HepG2 (cell line): Measurements from ENCODE around the gene LCN1. TPM values are rescaled to one million over a fixed set of nuclear protein-coding genes. Genes with fewer than 3 reads are reported as not detected.

Source experiments
- ELF1 ChIP-seq: sonication (generic); formaldehyde crosslinking; IDR thresholded peaks from 2 replicates; pipeline ENCODE4 v1.4.0; 2020; ENCODE audit warnings: missing genetic modification reagents
- HDAC2 ChIP-seq: sonication (generic); formaldehyde crosslinking; IDR thresholded peaks from 2 replicates; pipeline ENCODE4 v1.4.0; 2020; ENCODE audit warnings: missing genetic modification reagents
- JUN ChIP-seq: sonication (generic); formaldehyde crosslinking; IDR thresholded peaks from 2 replicates; pipeline ENCODE4 v1.4.0; 2020; ENCODE audit warnings: mild to moderate bottlenecking, missing genetic modification reagents
- MXI1 ChIP-seq: IDR thresholded peaks from 3 replicates; pipeline ENCODE4 v1.6.1; 2012; ENCODE audit warnings: low read depth, low read length, inconsistent platforms, borderline replicate concordance
- PAWR ChIP-seq: sonication (generic); formaldehyde crosslinking; IDR thresholded peaks from 2 replicates; pipeline ENCODE4 v1.4.0; 2020; ENCODE audit warnings: missing genetic modification reagents, mild to moderate bottlenecking, borderline replicate concordance
- TARDBP ChIP-seq: sonication (generic); formaldehyde crosslinking; IDR thresholded peaks from 2 replicates; pipeline ENCODE4 v1.8.0; 2022; ENCODE audit warnings: mild to moderate bottlenecking, missing genetic modification reagents
- YEATS4 ChIP-seq: sonication (generic); formaldehyde crosslinking; IDR thresholded peaks from 2 replicates; pipeline ENCODE4 v1.4.0; 2020; ENCODE audit warnings: missing genetic modification reagents, borderline replicate concordance
- ZMAT3 ChIP-seq: sonication (generic); formaldehyde crosslinking; conservative IDR thresholded peaks from 2 replicates; pipeline ENCODE4 v1.7.0; 2021; ENCODE audit warnings: missing genetic modification reagents
- ZMYM4 ChIP-seq: sonication (generic); formaldehyde crosslinking; IDR thresholded peaks from 2 replicates; pipeline ENCODE4 v1.8.1; 2023; ENCODE audit warnings: mild to moderate bottlenecking, missing genetic modification reagents
- ZNF331 ChIP-seq: sonication (generic); formaldehyde crosslinking; IDR thresholded peaks from 2 replicates; pipeline ENCODE4 v1.4.0; 2020; ENCODE audit warnings: missing genetic modification reagents
- ZNF432 ChIP-seq: sonication (generic); formaldehyde crosslinking; IDR thresholded peaks from 2 replicates; pipeline ENCODE4 v1.5.0; 2020; ENCODE audit warnings: missing genetic modification reagents, mild to moderate bottlenecking, borderline replicate concordance
- ZNF446 ChIP-seq: sonication (generic); formaldehyde crosslinking; IDR thresholded peaks from 2 replicates; pipeline ENCODE4 v1.5.0; 2020; ENCODE audit warnings: mild to moderate bottlenecking, missing genetic modification reagents
- ZNF781 ChIP-seq: sonication (generic); formaldehyde crosslinking; IDR thresholded peaks from 2 replicates; pipeline ENCODE4 v1.5.1; 2020; ENCODE audit warnings: borderline replicate concordance, mild to moderate bottlenecking, missing genetic modification reagents; ENCODE audit errors: not compliant biosample characterization
- ZNF879 ChIP-seq: sonication (generic); formaldehyde crosslinking; IDR thresholded peaks from 2 replicates; pipeline ENCODE4 v1.8.1; 2023; ENCODE audit warnings: missing genetic modification reagents
- polyA plus RNA-seq, 8 experiments: library from polyadenylated mRNA; depleted of rRNA in 3 of 8; stranded (reverse) in 7 of 8; unstranded in 1 of 8; fragments of >200 nt; fragmentation: Illumina TruSeq in 4 of 8; extraction: Trizol in 4 of 8; gene quantifications; 2 replicates each; pipeline versions ENCODE4 v1.2.1 to v1.2.3, GENCODE V29; 2011 to 2016; ENCODE audit warnings: low read depth in 4 of 8, missing spikeins in 1 of 8, mixed read lengths in 1 of 8; ENCODE audit not compliant: insufficient read depth in 1 of 8
- total RNA-seq, 5 experiments: library from RNA; depleted of rRNA; stranded (reverse); fragments of >200 nt; fragmentation: Illumina TruSeq; extraction: Trizol; gene quantifications; 2 replicates each; pipeline ENCODE4 v1.2.3, GENCODE V29; 2016; ENCODE audit warnings: low read depth in 1 of 5
- TF ChIP-seq, protein P1 (sequence below): sonication (generic); formaldehyde crosslinking; IDR thresholded peaks from 2 replicates; pipeline ENCODE4 v1.4.0; 2020; ENCODE audit warnings: missing genetic modification reagents, borderline replicate concordance
- TF ChIP-seq, protein P2 (sequence below), 2 experiments: sonication (generic) in 1 of 2; formaldehyde crosslinking in 1 of 2; IDR thresholded peaks; 2 replicates each; pipeline versions ENCODE4 v1.4.0 to v1.6.1; 2018 to 2020; ENCODE audit warnings: missing genetic modification reagents in 2 of 2, borderline replicate concordance in 1 of 2, low read depth in 1 of 2, mild to moderate bottlenecking in 1 of 2, missing biosample characterization in 1 of 2
- TF ChIP-seq, protein P3 (sequence below): sonication (generic); formaldehyde crosslinking; IDR thresholded peaks from 2 replicates; pipeline ENCODE4 v1.4.0; 2020; ENCODE audit warnings: missing genetic modification reagents, borderline replicate concordance
- TF ChIP-seq, protein P4 (sequence below): IDR thresholded peaks from 2 replicates; pipeline ENCODE4 v1.6.1; 2012; ENCODE audit warnings: inconsistent platforms

LCN1 gene
- total and polyA plus RNA-seq, 2 of the 13 experiments (the other 11 are each of a cell fraction or from before 2014, with no cell fraction given): not detected

DNA sequence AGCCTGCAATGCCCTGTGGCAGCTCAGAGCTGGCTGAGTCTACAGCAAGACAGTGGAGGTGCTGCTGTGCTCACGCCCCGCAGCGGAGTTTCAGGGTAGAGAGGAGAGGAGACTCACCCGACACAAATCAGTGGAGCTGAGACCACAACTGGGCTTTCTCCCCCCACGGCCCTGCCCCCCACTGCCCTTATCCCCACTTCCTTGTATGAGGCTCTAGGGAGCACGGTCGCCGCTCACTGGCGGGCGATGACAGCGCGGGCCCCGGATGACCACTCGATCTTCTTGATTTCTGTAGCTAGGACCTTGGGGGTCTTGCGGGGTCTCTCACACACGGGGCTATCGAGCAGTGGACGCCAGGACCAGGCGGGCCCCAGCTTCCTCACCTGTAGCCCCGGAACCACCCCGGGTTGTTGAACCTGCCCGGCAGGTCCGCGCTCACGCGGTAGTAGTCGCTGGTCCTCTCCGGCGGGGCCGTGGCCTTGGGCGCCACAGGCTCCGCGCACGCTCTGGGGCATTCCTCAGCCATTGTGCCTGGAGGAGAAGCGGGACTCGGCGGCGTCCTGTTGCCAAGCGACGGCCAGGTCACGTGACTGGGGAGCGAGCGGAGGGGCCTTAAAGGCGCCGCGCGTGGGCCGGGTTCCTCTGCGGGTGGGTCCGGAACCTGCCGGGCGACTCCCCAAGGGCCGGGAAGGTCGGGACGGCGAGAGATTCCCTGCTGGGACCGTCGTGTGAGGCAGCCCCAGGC is 21.7 kb upstream of the LCN1 start (continued):
- TF ChIP-seq, protein P1, sequence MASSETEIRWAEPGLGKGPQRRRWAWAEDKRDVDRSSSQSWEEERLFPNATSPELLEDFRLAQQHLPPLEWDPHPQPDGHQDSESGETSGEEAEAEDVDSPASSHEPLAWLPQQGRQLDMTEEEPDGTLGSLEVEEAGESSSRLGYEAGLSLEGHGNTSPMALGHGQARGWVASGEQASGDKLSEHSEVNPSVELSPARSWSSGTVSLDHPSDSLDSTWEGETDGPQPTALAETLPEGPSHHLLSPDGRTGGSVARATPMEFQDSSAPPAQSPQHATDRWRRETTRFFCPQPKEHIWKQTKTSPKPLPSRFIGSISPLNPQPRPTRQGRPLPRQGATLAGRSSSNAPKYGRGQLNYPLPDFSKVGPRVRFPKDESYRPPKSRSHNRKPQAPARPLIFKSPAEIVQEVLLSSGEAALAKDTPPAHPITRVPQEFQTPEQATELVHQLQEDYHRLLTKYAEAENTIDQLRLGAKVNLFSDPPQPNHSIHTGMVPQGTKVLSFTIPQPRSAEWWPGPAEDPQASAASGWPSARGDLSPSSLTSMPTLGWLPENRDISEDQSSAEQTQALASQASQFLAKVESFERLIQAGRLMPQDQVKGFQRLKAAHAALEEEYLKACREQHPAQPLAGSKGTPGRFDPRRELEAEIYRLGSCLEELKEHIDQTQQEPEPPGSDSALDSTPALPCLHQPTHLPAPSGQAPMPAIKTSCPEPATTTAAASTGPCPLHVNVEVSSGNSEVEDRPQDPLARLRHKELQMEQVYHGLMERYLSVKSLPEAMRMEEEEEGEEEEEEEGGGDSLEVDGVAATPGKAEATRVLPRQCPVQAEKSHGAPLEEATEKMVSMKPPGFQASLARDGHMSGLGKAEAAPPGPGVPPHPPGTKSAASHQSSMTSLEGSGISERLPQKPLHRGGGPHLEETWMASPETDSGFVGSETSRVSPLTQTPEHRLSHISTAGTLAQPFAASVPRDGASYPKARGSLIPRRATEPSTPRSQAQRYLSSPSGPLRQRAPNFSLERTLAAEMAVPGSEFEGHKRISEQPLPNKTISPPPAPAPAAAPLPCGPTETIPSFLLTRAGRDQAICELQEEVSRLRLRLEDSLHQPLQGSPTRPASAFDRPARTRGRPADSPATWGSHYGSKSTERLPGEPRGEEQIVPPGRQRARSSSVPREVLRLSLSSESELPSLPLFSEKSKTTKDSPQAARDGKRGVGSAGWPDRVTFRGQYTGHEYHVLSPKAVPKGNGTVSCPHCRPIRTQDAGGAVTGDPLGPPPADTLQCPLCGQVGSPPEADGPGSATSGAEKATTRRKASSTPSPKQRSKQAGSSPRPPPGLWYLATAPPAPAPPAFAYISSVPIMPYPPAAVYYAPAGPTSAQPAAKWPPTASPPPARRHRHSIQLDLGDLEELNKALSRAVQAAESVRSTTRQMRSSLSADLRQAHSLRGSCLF (CRISPR knock-in tag): no peak
- TF ChIP-seq ZNF781 (CRISPR knock-in tag): peak; percentile 33
- TF ChIP-seq ZNF879 (CRISPR knock-in tag): peak; percentile 28; the same call in 1 of the 2 replicates
- no peak for TF ChIP-seq PAWR (CRISPR knock-in tag)
- no peak for TF ChIP-seq JUN (CRISPR knock-in tag)
- TF ChIP-seq, protein P2, sequence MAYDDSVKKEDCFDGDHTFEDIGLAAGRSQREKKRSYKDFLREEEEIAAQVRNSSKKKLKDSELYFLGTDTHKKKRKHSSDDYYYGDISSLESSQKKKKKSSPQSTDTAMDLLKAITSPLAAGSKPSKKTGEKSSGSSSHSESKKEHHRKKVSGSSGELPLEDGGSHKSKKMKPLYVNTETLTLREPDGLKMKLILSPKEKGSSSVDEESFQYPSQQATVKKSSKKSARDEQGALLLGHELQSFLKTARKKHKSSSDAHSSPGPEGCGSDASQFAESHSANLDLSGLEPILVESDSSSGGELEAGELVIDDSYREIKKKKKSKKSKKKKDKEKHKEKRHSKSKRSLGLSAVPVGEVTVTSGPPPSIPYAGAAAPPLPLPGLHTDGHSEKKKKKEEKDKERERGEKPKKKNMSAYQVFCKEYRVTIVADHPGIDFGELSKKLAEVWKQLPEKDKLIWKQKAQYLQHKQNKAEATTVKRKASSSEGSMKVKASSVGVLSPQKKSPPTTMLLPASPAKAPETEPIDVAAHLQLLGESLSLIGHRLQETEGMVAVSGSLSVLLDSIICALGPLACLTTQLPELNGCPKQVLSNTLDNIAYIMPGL (CRISPR knock-in tag; IDR thresholded peaks at IDR 0.05; ENCODE audit: borderline replicate concordance in 1 of 2, low read depth in 1 of 2): peak in 1 of 2 experiments; percentile 57; a peak in 1 of 4 replicates
- TF ChIP-seq ELF1 (CRISPR knock-in tag): no peak; the same call in 1 of the 2 replicates
- 0 out of 2 replicates have a peak, but pooled peaks have one; percentile 10 for TF ChIP-seq ZNF331
- 0 out of 2 replicates have a peak, but pooled peaks have one; percentile 44 for TF ChIP-seq ZMAT3 (CRISPR knock-in tag)
- peak; percentile 98 for TF ChIP-seq MXI1
- TF ChIP-seq ZMYM4 (CRISPR knock-in tag): 0 out of 2 replicates have a peak, but pooled peaks have one; percentile 38
- TF ChIP-seq, protein P3, sequence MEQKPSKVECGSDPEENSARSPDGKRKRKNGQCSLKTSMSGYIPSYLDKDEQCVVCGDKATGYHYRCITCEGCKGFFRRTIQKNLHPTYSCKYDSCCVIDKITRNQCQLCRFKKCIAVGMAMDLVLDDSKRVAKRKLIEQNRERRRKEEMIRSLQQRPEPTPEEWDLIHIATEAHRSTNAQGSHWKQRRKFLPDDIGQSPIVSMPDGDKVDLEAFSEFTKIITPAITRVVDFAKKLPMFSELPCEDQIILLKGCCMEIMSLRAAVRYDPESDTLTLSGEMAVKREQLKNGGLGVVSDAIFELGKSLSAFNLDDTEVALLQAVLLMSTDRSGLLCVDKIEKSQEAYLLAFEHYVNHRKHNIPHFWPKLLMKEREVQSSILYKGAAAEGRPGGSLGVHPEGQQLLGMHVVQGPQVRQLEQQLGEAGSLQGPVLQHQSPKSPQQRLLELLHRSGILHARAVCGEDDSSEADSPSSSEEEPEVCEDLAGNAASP (CRISPR knock-in tag): no peak; the same call in 1 of the 2 replicates
- TF ChIP-seq, protein P4, sequence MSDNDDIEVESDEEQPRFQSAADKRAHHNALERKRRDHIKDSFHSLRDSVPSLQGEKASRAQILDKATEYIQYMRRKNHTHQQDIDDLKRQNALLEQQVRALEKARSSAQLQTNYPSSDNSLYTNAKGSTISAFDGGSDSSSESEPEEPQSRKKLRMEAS: peak; percentile 89
- TF ChIP-seq YEATS4 (CRISPR knock-in tag): 0 out of 2 replicates have a peak, but pooled peaks have one; percentile 14
- TF ChIP-seq ZNF446 (CRISPR knock-in tag): 0 out of 2 replicates have a peak, but pooled peaks have one; percentile 61
- peak; percentile 60; the same call in 1 of the 2 replicates for TF ChIP-seq HDAC2
- TF ChIP-seq ZNF432 (CRISPR knock-in tag): no peak
- TF ChIP-seq TARDBP (CRISPR knock-in tag): peak; percentile 48; the same call in 1 of the 2 replicates
